Peyer's patch (tissue), 4 donors: ENCODE data around the gene KCNJ6. TPM values are rescaled to one million over a fixed set of nuclear protein-coding genes. Genes with fewer than 3 reads are reported as not detected.

Experiments used
- DNase-seq, 3 donors: peaks; one replicate each; pipeline ENCODE4 v3.0.0-alpha.2; 2017 to 2019
- H3K27ac ChIP-seq, 4 donors: fragments of 200-600 bp; sonication (generic); one replicate each; pipeline ENCODE4 v1.5.1; 2016 to 2019
- H3K27me3 ChIP-seq, 2 donors: fragments of 200-600 bp; sonication (generic); one replicate each; pipeline ENCODE4 v1.5.1; 2019
- H3K36me3 ChIP-seq, 3 donors: fragments of 200-600 bp; sonication (generic); one replicate each; pipeline ENCODE4 v1.5.1; 2016 to 2019
- H3K4me1 ChIP-seq, 4 donors: fragments of 200-600 bp; sonication (generic); one replicate each; pipeline ENCODE4 v1.5.1; 2016 to 2019
- H3K4me3 ChIP-seq, 4 donors: fragments of 200-600 bp; sonication (generic); 1 replicate in 3 of 4; 2 replicates in 1 of 4; pipeline ENCODE4 v1.5.1; 2016 to 2019; ENCODE audit warnings: mild to moderate bottlenecking in 1 of 4
- H3K9me3 ChIP-seq, 4 donors: fragments of 200-600 bp; sonication (generic); one replicate each; pipeline ENCODE4 v1.5.1; 2016 to 2019; ENCODE audit warnings: mild to moderate bottlenecking in 1 of 4
- POLR2A ChIP-seq, 2 donors: fragments of 450-650 bp; IDR thresholded peaks; one replicate each; pipeline ENCODE4 v1.5.1; 2017; ENCODE audit warnings: antibody characterized with exemption in 2 of 2, mild to moderate bottlenecking in 2 of 2, moderate library complexity in 2 of 2
- total RNA-seq, 4 donors: library from RNA; depleted of rRNA; stranded (reverse); fragments of >200 nt; gene quantifications; one replicate each; pipeline ENCODE4 v1.1.0, GENCODE V29; 2016
- TF ChIP-seq, protein P1 (sequence below), 6 experiments: fragments of 450-650 bp in 4 of 6; fragments of 200-600 bp in 2 of 6; sonication (generic) in 1 of 6; IDR thresholded peaks; one replicate each; pipeline ENCODE4 v1.5.1; 2017 to 2019; ENCODE audit warnings: antibody characterized with exemption in 6 of 6, mild to moderate bottlenecking in 3 of 6, moderate library complexity in 1 of 6

KCNJ6 gene
- total RNA-seq, 4 donors from 2014 or later = 0.13 to 0.83 (median 0.28) TPM

DNA sequence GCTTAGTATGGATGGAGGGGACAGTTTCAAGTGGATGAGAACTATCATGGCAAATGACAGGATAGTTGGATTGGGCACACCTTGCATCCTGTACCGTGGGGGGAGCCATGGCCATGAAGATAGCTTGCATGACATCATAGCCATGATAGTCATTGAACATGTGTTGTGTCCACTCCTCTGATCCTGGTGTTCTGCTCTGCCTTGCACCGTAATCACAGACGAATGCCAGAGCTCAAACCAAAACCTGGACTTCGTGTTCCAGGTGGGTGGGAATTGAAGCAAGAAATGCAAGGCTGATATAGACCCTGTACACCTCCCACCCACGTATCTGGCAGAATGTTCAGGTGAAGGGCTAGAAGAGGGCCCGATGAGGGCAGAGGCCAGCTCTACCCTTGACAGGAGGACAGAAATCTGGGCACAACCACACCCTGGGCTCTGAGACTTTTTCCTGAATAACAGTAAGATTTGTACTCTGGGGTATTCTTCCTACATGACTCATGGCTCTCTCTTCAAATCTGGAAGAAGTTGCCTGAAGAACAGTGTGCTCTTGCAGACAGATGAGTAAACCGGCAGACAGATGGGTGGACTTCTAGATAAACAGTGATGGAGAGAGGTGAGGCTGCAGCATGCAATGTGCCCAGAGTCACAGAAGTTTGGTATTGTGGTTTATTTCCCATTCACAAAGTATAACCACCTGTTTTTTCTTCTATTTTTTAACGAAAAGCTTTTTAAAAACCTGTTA is 45.0 kb downstream of the KCNJ6 start:
- no peak for TF ChIP-seq POLR2A (IDR thresholded peaks at IDR 0.05)
- TF ChIP-seq, protein P1, sequence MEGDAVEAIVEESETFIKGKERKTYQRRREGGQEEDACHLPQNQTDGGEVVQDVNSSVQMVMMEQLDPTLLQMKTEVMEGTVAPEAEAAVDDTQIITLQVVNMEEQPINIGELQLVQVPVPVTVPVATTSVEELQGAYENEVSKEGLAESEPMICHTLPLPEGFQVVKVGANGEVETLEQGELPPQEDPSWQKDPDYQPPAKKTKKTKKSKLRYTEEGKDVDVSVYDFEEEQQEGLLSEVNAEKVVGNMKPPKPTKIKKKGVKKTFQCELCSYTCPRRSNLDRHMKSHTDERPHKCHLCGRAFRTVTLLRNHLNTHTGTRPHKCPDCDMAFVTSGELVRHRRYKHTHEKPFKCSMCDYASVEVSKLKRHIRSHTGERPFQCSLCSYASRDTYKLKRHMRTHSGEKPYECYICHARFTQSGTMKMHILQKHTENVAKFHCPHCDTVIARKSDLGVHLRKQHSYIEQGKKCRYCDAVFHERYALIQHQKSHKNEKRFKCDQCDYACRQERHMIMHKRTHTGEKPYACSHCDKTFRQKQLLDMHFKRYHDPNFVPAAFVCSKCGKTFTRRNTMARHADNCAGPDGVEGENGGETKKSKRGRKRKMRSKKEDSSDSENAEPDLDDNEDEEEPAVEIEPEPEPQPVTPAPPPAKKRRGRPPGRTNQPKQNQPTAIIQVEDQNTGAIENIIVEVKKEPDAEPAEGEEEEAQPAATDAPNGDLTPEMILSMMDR (IDR thresholded peaks at IDR 0.05) = no peak
- no peak for DNase-seq
- no peaks in the 10 kb centered on the region for H3K27me3 ChIP-seq
- H3K4me1 ChIP-seq = no peaks in the 10 kb centered on the region
- no peak overlapping the region for H3K4me3 ChIP-seq
- H3K27ac ChIP-seq = no peak overlapping the region
- H3K9me3 ChIP-seq = no peaks in the 10 kb centered on the region
- no peaks in the 10 kb centered on the region for H3K36me3 ChIP-seq

DNA sequence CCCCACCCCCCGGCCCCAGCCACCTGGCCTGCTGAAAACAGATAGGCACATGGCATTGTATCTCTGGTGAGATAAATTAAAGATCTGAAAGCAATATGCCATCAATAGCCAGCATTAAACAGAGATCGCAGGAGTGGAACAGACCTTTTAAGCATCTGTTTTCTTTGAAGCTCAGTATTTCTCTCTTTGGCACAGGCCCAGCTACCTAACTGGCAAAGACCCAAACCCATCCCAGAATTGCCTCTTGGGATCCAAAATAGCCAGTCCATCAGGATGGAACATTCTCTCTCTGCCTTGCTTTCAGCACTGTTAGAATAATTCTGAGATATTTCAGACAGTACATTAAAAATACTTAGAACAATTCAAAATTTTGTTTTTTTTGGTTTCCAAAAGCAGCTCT is 46.0 kb downstream of the KCNJ6 start:
- no peak for TF ChIP-seq POLR2A (IDR thresholded peaks at IDR 0.05)
- TF ChIP-seq, protein P1 (IDR thresholded peaks at IDR 0.05) = no peak
- H3K36me3 ChIP-seq = no peaks in the 10 kb centered on the region
- DNase-seq = no peak

DNA sequence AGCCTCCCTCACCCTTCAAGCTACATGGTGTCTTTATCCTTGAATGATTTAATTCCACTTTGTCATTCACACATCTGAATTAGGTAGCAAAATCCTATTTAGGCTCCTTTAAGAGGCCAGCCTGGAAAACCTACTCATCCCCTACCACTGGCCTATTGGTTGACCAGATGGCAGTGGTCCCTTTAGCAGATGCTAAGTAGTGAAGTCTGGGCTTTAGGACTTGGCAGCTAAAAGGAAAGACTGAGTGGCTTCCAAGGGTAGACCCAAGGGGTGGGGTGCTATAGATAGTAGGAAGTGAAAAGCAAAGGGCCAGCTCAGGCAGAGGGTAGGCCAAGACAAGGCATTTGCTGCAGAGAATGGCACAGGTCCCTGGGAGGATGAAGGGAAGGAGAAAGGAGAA is 46.6 kb downstream of the KCNJ6 start:
- H3K9me3 ChIP-seq = no peaks in the 10 kb centered on the region
- H3K4me3 ChIP-seq = no peak overlapping the region
- no peaks in the 10 kb centered on the region for H3K4me1 ChIP-seq
- H3K27ac ChIP-seq = no peak overlapping the region
- H3K27me3 ChIP-seq = no peaks in the 10 kb centered on the region
- H3K36me3 ChIP-seq = no peaks in the 10 kb centered on the region
- TF ChIP-seq, protein P1 (IDR thresholded peaks at IDR 0.05) = no peak
- TF ChIP-seq POLR2A (IDR thresholded peaks at IDR 0.05) = no peak
- DNase-seq = no peak

More for the DNA sequence above, 46.0 kb downstream of the KCNJ6 start:
- Histone ChIP-seq H3K27me3 (no peaks in the 10 kb centered on the region), H3K27ac (no peak overlapping the region), H3K9me3 (no peaks in the 10 kb centered on the region), H3K4me3 (no peak overlapping the region), H3K4me1 (no peaks in the 10 kb centered on the region)

DNA sequence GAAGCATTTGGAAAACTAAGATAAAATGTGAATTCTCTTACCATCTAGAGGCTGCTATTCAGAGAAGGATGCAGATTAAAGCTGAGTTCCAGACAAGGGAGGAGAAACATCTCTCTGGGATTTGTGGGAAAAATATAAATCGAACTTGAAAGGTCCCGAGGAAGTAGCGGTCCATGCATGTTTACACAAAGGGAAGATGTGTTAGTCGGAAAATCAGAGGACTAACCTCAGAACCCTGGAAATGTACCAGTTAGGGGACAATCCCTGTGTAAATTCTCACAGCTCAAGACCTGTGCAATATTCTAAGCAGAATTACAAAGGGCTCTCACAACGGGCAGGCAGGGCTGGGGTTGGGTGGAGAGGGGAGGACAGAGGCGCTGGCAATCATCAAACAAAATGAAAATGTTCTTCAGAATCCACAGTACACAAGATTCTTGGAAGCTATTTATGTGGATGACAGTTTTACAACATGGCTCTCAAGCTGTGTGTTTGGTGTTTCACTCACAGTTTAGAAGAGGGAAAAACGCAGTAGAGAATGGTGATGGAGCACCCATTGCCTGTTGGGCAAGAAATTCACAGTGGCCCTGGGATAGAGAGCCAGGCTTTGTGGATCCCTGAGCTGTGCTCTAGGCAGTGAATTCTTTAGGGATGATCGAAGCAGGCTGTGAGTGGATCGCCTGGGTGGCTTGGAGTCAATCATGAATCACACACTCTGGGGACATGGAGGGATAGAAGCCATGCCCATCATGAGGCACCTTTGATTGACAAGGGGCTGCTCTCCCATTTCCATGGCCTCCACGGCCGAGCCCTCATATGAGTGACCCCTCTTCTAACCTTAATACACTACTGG is 47.6 kb downstream of the KCNJ6 start:
- no peaks in the 10 kb centered on the region for H3K27me3 ChIP-seq
- DNase-seq = no peak
- H3K4me3 ChIP-seq = no peak overlapping the region
- H3K9me3 ChIP-seq = no peaks in the 10 kb centered on the region
- no peaks in the 10 kb centered on the region for H3K36me3 ChIP-seq
- TF ChIP-seq, protein P1 (IDR thresholded peaks at IDR 0.05) = no peak
- TF ChIP-seq POLR2A (IDR thresholded peaks at IDR 0.05) = no peak
- H3K27ac ChIP-seq = no peak overlapping the region
- H3K4me1 ChIP-seq = no peaks in the 10 kb centered on the region

DNA sequence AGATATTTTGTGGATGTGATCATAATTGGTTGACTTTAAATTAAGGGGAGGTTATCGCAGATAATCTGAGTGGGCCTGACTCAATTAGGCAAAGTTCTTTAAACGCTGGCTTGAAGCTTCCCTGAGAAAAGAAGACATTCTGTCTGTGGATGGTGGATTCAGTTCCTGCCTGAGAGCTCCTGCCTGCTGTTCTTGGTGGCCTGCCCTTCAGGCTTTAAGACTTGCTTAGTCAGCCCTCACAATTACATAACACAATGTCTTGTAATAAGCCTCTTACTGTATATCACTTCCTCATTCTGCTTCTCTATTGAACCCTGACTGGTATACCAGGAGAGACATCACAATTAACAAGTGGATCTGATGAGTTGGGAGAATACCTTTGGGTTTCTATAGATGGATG is 50.2 kb downstream of the KCNJ6 start:
- Histone ChIP-seq H3K4me1 (no peaks in the 10 kb centered on the region), H3K4me3 (no peak overlapping the region), H3K27ac (no peak overlapping the region), H3K27me3 (no peaks in the 10 kb centered on the region), H3K36me3 (no peaks in the 10 kb centered on the region), H3K9me3 (no peaks in the 10 kb centered on the region)
- no peak for TF ChIP-seq POLR2A (IDR thresholded peaks at IDR 0.05)
- TF ChIP-seq, protein P1 (IDR thresholded peaks at IDR 0.05) = no peak
- DNase-seq = no peak
